H1 (cell line): ENCODE measurements around the gene AFTPH. TPM values are rescaled to one million over a fixed set of nuclear protein-coding genes. Genes with fewer than 3 reads are reported as not detected.

ENCODE experiments used
- CTCF ChIA-PET: fragments of 300-600 bp; sonication (Branson Sonifier 250); formaldehyde crosslinking; loops from one replicate; lab custom pipeline; 2021; ENCODE audit not compliant: partially characterized antibody; lab: Charles Lee
- POLR2A ChIA-PET: fragments of 300-600 bp; sonication (Branson Sonifier 250); formaldehyde crosslinking; loops from one replicate; lab custom pipeline; 2021; ENCODE audit warnings: inconsistent platforms; ENCODE audit not compliant: partially characterized antibody; lab: Charles Lee
- DNase-seq, 2 experiments: peaks; one replicate each; pipeline versions ENCODE4 v3.0.0 to v3.0.0-alpha.2; 2010 to 2022; ENCODE audit warnings: low spot score in 2 of 2, low read depth in 1 of 2, mixed read lengths in 1 of 2
- FAIRE-seq: peaks from 2 replicates; lab custom pipeline; 2011; peaks lifted over from hg19 to GRCh38; lab: Jason Lieb, UNC
- H2AFZ ChIP-seq: 2 replicates; pipeline ENCODE4 v1.8.1; 2012; ENCODE audit warnings: low read length, inconsistent platforms
- H2AK5ac ChIP-seq: 2 replicates; pipeline ENCODE4 v1.6.1; 2013; ENCODE audit warnings: low read depth, low read length
- H2BK120ac ChIP-seq: replicated peaks from 2 replicates; pipeline ENCODE3; 2013; ENCODE audit warnings: low read depth, low read length, inconsistent platforms
- H2BK12ac ChIP-seq: 2 replicates; pipeline ENCODE4 v1.6.1; 2013; ENCODE audit warnings: low read depth, low read length
- H2BK15ac ChIP-seq: 2 replicates; pipeline ENCODE4 v1.6.1; 2013; ENCODE audit warnings: low read length
- H2BK20ac ChIP-seq: 2 replicates; pipeline ENCODE4 v1.6.1; 2013; ENCODE audit warnings: low read length
- H2BK5ac ChIP-seq: 2 replicates; pipeline ENCODE4 v1.6.1; 2013; ENCODE audit warnings: low read depth, low read length
- H3K14ac ChIP-seq: 2 replicates; pipeline ENCODE4 v1.6.1; 2013; ENCODE audit warnings: inconsistent platforms; ENCODE audit not compliant: insufficient read length
- H3K18ac ChIP-seq: 2 replicates; pipeline ENCODE4 v1.6.1; 2013; ENCODE audit warnings: low read length; ENCODE audit errors: extremely low read depth
- H3K23ac ChIP-seq: 2 replicates; pipeline ENCODE4 v1.6.1; 2013; ENCODE audit warnings: inconsistent platforms; ENCODE audit not compliant: insufficient read length
- H3K23me2 ChIP-seq: 2 replicates; pipeline ENCODE4 v1.6.1; 2013; ENCODE audit warnings: low read depth, low read length
- H3K27ac ChIP-seq: 2 replicates; pipeline ENCODE4 v1.6.1; 2011; ENCODE audit warnings: low read depth, low read length, inconsistent platforms
- H3K27me3 ChIP-seq, 4 experiments: replicated peaks in 1 of 4; 1 replicate in 1 of 4; 2 replicates in 3 of 4; pipeline versions ENCODE4 v1.6.1 to v1.8.1; 2011 to 2013; ENCODE audit warnings: low read length in 3 of 4, mild to moderate bottlenecking in 3 of 4, inconsistent platforms in 2 of 4, mixed read lengths in 2 of 4, moderate library complexity in 1 of 4; ENCODE audit not compliant: control insufficient read depth in 3 of 4, insufficient read depth in 3 of 4; ENCODE audit errors: extremely low read depth in 1 of 4
- H3K36me3 ChIP-seq, 4 experiments: 2 replicates each; pipeline versions ENCODE4 v1.6.1 to v1.8.1; 2011 to 2013; ENCODE audit warnings: mild to moderate bottlenecking in 4 of 4, low read length in 3 of 4, moderate library complexity in 2 of 4, control low read depth in 1 of 4, inconsistent platforms in 1 of 4; ENCODE audit not compliant: insufficient read depth in 4 of 4, control insufficient read depth in 2 of 4
- H3K4ac ChIP-seq: replicated peaks from 2 replicates; pipeline ENCODE3; 2013; ENCODE audit warnings: low read length, low read depth, mixed read lengths, inconsistent platforms; ENCODE audit not compliant: insufficient read length
- H3K4me1 ChIP-seq, 4 experiments: replicated peaks in 1 of 4; 1 replicate in 1 of 4; 2 replicates in 3 of 4; pipeline versions ENCODE4 v1.6.1 to v1.8.1; 2011 to 2013; ENCODE audit warnings: low read length in 3 of 4, inconsistent platforms in 2 of 4, mixed read lengths in 1 of 4; ENCODE audit not compliant: insufficient read depth in 4 of 4, control insufficient read depth in 3 of 4
- H3K4me2 ChIP-seq, 2 experiments: 2 replicates each; pipeline versions ENCODE4 v1.6.1 to v1.8.1; 2011 to 2013; ENCODE audit warnings: low read depth in 2 of 2, low read length in 2 of 2, control low read depth in 1 of 2, inconsistent platforms in 1 of 2, mild to moderate bottlenecking in 1 of 2; ENCODE audit not compliant: insufficient read depth in 1 of 2
- H3K4me3 ChIP-seq, 4 experiments: fragments of 200-600, 300-600 bp in 1 of 4; sonication (generic), shearing (Covaris generic), sonication (Bioruptor Twin) in 1 of 4; 2 replicates each; pipeline versions ENCODE4 v1.5.1 to v1.8.1; 2011 to 2016; ENCODE audit warnings: low read length in 4 of 4, low read depth in 3 of 4, control low read depth in 2 of 4, inconsistent platforms in 2 of 4, mild to moderate bottlenecking in 2 of 4, mixed read lengths in 1 of 4, moderate library complexity in 1 of 4; ENCODE audit not compliant: insufficient read depth in 2 of 4; ENCODE audit errors: extremely low read depth in 1 of 4
- H3K56ac ChIP-seq: replicated peaks from 2 replicates; pipeline ENCODE3; 2013; ENCODE audit warnings: low read depth, mild to moderate bottlenecking, mixed read lengths, low read length, inconsistent platforms; ENCODE audit not compliant: insufficient read length
- H3K79me1 ChIP-seq: 2 replicates; pipeline ENCODE4 v1.6.1; 2013; ENCODE audit warnings: low read depth, low read length, control low read depth
- H3K79me2 ChIP-seq, 2 experiments: 2 replicates each; pipeline versions ENCODE4 v1.6.1 to v1.8.1; 2012 to 2013; ENCODE audit warnings: low read length in 2 of 2, mild to moderate bottlenecking in 2 of 2, inconsistent platforms in 1 of 2; ENCODE audit not compliant: insufficient read depth in 2 of 2, control insufficient read depth in 1 of 2
- H3K9ac ChIP-seq, 4 experiments: replicated peaks in 1 of 4; 1 replicate in 1 of 4; 2 replicates in 3 of 4; pipeline versions ENCODE4 v1.6.1 to v1.8.1; 2011 to 2013; ENCODE audit warnings: low read depth in 3 of 4, low read length in 3 of 4, control low read depth in 2 of 4, mild to moderate bottlenecking in 2 of 4, moderate library complexity in 2 of 4, inconsistent platforms in 1 of 4; ENCODE audit errors: extremely low read depth in 1 of 4
- H3K9me3 ChIP-seq, 2 experiments: 2 replicates each; pipeline versions ENCODE4 v1.6.1 to v1.8.1; 2012 to 2013; ENCODE audit warnings: mild to moderate bottlenecking in 2 of 2, moderate library complexity in 2 of 2, control low read depth in 1 of 2, inconsistent platforms in 1 of 2, low read depth in 1 of 2, low read length in 1 of 2, mixed read lengths in 1 of 2; ENCODE audit not compliant: insufficient read depth in 2 of 2
- H4K20me1 ChIP-seq, 2 experiments: replicated peaks in 1 of 2; 2 replicates each; pipeline versions ENCODE3 to v1.8.1; 2011 to 2013; ENCODE audit warnings: inconsistent platforms in 2 of 2, low read length in 2 of 2, mild to moderate bottlenecking in 1 of 2; ENCODE audit not compliant: insufficient read depth in 2 of 2, control insufficient read depth in 1 of 2
- H4K5ac ChIP-seq: 2 replicates; pipeline ENCODE4 v1.6.1; 2013; ENCODE audit warnings: low read length, low read depth, mixed read lengths, inconsistent platforms; ENCODE audit not compliant: insufficient read length
- H4K8ac ChIP-seq: 2 replicates; pipeline ENCODE4 v1.8.0; 2013; ENCODE audit warnings: mild to moderate bottlenecking, moderate library complexity, low read length, inconsistent platforms; ENCODE audit not compliant: insufficient read depth; ENCODE audit errors: extremely low read depth
- H4K91ac ChIP-seq: replicated peaks from 2 replicates; pipeline ENCODE3; 2013; ENCODE audit warnings: low read length, mixed read lengths, inconsistent platforms; ENCODE audit not compliant: insufficient read length
- GABPA ChIP-seq: IDR thresholded peaks from 2 replicates; pipeline ENCODE4 v1.6.1; 2011; ENCODE audit warnings: mild to moderate bottlenecking, low read length, moderate library complexity, borderline replicate concordance; ENCODE audit not compliant: insufficient read depth
- WGBS, 2 experiments: shearing (Covaris generic) in 1 of 2; methylation state at CpG; one replicate each; pipeline versions ENCODE4 v1.1.6 to v1.1.7; 2013 to 2015; ENCODE audit warnings: low lambda C conversion rate in 2 of 2, mixed read lengths in 2 of 2, inconsistent platforms in 1 of 2, low coverage in 1 of 2, missing lambda C conversion rate in 1 of 2; ENCODE audit not compliant: insufficient replicate concordance in 2 of 2, insufficient coverage in 1 of 2, insufficient read length in 1 of 2; ENCODE audit errors: extremely low coverage in 1 of 2, missing lambda C conversion rate in 1 of 2; 5-methylcytosine and 5-hydroxymethylcytosine counted together
- polyA plus RNA-seq, 7 experiments: library from polyadenylated mRNA; depleted of rRNA in 3 of 7; stranded (reverse) in 5 of 7; unstranded in 2 of 7; fragments of >200 nt in 5 of 7; fragments of 200-250 nt in 2 of 7; gene quantifications; 1 replicate in 5 of 7; 2 replicates in 1 of 7; 4 replicates in 1 of 7; pipeline versions ENCODE4 v1.2.1 to v1.2.3, GENCODE V29; 2011 to 2013; ENCODE audit warnings: missing spikeins in 2 of 7, mixed read lengths in 2 of 7
- total RNA-seq: library from RNA; stranded (reverse); fragmentation: NEBNext Ultra II Directional; extraction: Animal tissue kit (Norgen Biotek cat#: 25700); gene quantifications from 2 replicates; pipeline ENCODE4 v1.2.1, GENCODE V29; 2021

AFTPH gene
- total and polyA plus RNA-seq, 2 of the 8 experiments (the other 6 are each of a cell fraction or from before 2014, with no cell fraction given): 7.3 to 15.0 TPM

- Histone ChIP-seq H3K79me2 (no peaks in the 10 kb centered on the region), H4K20me1 (peaks cover 2 to 3% of the 10 kb centered on the region in 2 experiments), H3K9ac (no peak overlapping the region), H2BK15ac (no peak overlapping the region), H3K36me3 (0 out of 8 replicates have a peak, but pooled peaks cover 0 to 2% (median 0%) of the 10 kb centered on the region in 4 experiments), H3K4ac (no peak overlapping the region), H3K4me3 (no peak overlapping the region), H3K23ac (no peak overlapping the region), H3K4me1 (peaks cover 0 to 3% (median 1%) of the 10 kb centered on the region in 4 experiments; a peak in 2 of 7 replicates), H3K4me2 (no peak overlapping the region), H4K5ac (no peak overlapping the region), H3K14ac (no peak overlapping the region), H3K27me3 (no peaks in the 10 kb centered on the region), H2BK5ac (no peak overlapping the region), H3K23me2 (no peaks in the 10 kb centered on the region; the same call in 1 of the 2 replicates), H2BK12ac (no peak overlapping the region), H3K27ac (no peak overlapping the region), H2BK20ac (no peak overlapping the region), H3K79me1 (no peaks in the 10 kb centered on the region), H4K91ac (no peak overlapping the region), H2BK120ac (no peak overlapping the region), H2AK5ac (no peak overlapping the region), H3K9me3 (no peaks in the 10 kb centered on the region), H2AFZ (no peak overlapping the region), H3K56ac (no peak overlapping the region), H3K18ac (no peak overlapping the region), H4K8ac (no peak overlapping the region)
- WGBS, 2 experiments: 89% methylated on average over 4 of the region's 4 CpGs; no CpG with 5 or more reads in 1 of the 2 experiments
- ChIA-PET POLR2A (no interaction called here), CTCF (interaction anchor here (1.5 to 2.9 kb wide), 5 partner anchors 14 to 230 kb away, joined by 3 to 17 read pairs (median 5); no protein-coding TSS in a partner anchor)
- DNase-seq (no peak), FAIRE-seq (no peak)
- TF ChIP-seq GABPA: no peak
These were observed 34.4 kb downstream of the AFTPH start for GRCh38 chr2:64558445-64559081.
